ENCODE data around the gene SYMPK.

The SYMPK gene

DNA sequence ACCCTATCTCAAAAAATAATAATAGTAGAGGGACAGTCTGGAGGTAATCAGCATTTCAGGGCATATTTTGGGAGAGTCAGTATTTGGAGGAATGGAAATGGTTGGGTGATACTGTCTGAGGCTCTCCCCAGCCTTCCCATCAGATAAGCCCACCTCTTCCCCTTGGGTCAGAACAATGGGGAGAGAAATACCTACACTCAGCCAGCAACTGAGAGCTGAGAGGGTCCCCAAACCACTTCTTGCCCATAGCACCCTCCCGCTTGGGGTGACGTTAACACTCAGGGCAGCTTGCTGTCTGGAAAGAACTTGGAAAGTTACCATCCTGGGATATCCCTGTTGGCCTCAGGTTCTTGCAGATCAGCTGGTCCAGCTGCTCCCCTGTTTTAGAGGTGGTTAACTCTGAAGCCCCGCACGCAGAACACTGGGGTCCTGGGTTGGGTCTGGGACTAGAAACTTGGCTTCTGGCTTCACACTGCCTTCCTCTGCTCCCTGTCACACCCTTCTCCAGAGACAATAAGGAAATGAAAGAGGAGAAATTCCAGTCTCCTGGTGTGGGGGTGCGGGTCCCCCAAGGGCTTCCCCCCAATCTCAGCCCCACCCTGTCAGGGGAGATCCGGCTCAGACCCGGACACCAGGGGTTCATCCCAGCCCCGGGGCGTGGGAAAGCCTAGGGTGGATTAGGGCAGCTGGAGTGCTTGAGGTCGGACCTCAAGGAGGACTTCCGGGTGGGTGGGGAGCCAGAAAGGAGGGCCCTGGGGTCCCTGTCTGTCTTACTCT lies 3.6 kb upstream of the SYMPK start:
- no peak for DNase-seq

DNA sequence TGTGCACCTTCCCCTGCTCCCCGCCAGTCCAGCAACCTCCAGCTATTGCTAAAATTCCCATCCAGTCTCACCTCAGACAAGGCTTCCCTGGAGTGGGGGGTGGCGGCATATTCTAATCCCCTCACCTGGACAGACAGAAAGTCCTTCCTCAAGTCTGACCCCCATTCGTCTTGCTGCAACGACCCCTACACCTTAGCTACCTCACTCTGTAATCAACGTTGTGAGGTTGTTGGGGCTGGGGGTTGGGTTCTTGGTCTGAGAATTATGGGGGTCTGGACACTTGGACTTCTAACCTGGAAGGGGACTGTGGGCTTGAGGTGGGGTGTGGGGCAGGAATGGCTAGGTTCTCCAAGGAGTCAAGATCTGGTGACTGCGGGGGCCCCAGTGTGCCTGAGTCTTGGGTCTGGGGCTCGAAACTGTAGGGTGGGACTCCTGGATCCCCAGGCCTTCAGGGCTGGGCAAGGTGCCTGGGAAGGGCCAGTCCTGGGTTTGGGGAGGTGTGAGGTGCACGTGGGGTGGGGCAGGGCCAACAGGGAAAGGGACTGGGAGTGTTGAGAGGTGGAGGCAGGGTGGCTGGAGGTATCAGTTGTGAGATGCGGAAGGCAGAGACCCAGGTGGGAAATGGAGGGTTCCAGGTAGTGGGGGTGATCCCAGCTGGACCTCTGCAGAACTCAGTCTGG lies 2.5 kb upstream of the SYMPK start:
- no peak for DNase-seq

DNA sequence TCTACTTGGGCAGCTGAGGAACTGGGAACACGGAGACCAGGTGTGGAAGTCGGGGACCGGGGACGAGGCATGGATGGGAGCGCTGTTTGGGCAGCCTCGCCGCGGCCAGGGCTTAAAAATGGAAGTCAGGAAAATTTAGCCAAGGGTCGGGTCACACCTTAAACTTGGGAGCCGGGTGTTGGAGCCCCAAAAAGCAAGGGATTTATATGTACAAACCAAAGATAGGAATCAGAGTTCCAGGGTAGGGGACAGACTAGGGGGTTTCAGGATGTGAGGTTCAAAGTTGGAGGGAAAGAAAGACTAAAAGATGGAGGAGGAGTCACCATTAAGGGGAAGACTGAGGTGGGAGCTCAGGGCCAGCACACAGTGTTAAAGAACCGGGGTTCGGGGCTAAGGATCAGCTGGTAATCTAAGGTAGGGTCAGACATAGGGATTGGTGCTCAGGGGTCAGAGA lies 1.7 kb upstream of the SYMPK start:
- no peak for DNase-seq

GRCh38 chr19:45863840-45864628 lies 1.1 kb upstream of the SYMPK start, which contains the start of gene FOXA3:
Gene FOXA3 (plus strand): TSS chr19:45864326. CDS start chr19:45864457, 131 bp downstream.
- no peak for DNase-seq

- no peak for DNase-seq
These were observed 440 bp upstream of the SYMPK start for GRCh38 chr19:45863335-45863839.

- no peak for DNase-seq
These were observed 730 bp downstream of the SYMPK start for GRCh38 chr19:45862271-45862563.

- no peak for DNase-seq
These were observed 2.3 kb downstream of the SYMPK start for GRCh38 chr19:45860359-45861259.

DNA sequence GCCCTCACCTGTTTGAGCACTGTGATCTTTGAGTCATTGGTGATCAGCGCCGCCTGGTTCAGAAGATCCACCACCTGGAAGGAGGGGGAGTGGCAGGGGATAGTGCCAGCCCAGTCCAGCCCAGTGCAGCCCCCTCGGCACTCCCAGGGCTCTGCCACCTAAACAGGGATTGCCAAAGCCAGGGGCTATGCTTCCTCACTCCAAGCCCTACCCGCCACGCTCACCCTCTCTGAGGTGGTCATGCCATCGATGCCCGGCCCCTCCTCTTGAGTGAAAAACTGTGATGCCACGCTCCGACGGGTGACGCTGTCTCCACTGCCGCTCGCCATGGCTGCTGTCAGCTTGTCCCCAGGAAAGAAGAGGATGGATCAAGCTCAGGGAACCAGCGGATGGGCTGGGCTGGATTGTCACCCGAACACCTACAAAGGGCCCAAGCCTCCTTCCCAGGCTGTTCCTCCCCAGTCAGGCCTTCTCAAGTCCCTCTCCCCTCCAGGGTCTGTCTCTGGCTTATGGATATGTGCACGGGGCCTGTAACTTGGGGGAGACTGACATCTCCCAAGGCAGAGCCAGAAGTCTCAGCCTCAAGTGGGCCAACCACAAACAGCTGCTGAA lies 8.7 kb downstream of the SYMPK start:
- no peak for DNase-seq

GRCh38 chr19:45852983-45853382 lies 10.0 kb downstream of the SYMPK start:
- DNase-seq = no peak

DNA sequence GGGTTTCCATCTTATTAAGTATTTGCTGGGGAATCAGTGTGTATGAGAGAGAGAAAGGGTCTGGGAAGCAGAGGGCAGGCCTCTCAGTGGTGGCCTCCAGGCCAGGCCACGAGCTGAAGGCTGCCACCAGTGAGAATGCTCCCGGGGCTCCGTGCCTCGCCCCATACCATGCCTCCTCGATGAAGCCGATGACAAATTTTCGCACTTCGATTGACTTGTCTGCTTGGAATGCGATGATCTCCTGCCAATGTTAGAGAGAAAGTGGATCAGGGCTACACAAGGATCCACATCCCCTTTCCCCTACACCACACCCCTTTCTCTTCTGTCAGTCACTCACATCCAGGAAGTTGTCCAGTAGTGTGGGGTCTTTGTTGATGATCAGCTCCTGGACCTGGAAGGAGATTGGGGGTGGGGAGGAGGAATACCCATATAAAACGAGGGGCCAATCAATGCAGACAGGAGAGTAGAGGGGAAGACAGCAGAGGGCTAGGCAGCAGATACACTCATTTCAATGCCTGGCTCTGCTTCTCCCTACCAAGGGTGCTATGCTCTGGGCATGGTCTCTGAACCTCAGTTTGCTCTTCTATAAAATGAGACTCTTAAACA lies 10.7 kb downstream of the SYMPK start:
- DNase-seq = no peak

DNA sequence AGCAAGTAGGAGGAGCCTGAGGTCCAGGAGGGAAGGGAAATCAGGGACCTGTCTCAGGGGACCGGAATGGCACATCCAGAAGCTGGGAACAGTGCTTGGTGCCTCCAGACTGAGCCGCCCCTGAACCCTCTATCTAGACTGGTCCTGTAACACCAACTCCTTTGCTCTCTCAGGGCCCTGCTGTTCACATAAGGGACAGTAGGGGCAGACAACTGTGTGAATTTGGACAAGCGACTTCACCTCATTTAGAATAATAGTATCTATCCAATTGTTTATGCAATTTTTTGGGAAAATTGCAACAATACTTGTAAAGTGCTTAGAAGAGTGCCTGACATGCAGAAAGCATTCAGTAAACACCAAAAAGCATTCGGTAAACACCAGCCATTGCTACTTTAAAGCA lies 14.0 kb downstream of the SYMPK start:
- DNase-seq = no peak

- DNase-seq = no peak
These were observed 15.3 kb downstream of the SYMPK start for GRCh38 chr19:45847663-45848062.

- no peak for DNase-seq
These were observed 20.7 kb downstream of the SYMPK start for GRCh38 chr19:45842198-45842597.

GRCh38 chr19:45834970-45835369 lies 28.0 kb downstream of the SYMPK start:
- DNase-seq = no peak

DNA sequence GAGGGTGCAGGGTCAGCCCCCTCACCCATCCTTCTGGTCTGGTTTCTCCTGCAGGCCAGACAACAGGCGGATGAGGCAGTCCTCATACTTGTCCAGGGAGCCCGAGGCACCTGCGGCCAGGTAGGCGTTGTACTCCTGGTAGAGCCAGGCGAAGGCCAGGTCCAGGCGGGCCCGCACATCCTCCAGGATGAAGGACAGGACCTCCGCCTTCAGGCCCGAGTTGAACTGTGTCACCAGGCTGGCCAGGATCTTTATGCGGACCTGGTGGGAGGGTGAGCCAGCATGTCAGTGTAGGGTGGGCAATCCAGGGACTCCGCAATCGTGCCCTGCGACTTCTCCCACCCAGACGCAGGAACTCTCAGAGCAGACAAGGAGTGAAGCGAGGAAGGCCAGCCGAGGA lies 34.0 kb downstream of the SYMPK start:
- no peak for DNase-seq

GRCh38 chr19:45828523-45828922 lies 34.4 kb downstream of the SYMPK start:
- no peak for DNase-seq

DNA sequence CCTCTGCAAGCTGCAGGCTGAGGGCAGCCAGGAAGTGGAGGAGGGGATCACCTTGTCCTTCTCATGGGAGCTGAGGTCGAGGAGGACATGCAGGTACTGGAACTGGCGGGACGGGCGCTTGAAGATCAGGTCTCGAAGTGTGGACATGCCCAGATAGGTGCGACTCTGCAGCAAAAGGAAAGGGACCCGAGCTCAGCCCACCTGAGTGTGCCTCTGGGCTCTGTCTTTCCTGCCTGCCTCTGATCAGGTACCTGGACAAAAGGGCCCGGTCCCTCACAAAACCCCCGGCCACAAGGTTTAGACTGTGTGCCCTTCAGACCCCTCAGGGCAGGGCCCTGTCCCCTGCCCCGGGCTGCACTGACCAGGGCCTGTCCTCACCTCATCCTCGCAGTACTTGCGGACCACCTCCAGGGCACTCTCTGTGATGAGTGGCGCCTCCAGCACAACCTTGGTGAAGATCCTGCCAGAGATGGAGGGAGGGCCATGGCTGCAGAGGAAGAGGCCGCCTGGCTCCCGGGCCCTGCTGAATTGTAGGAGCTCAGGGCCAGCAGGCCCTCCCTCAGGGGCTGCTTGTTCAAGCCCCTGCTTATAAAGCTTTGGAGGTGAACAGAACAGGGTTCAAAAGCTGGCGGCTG lies 35.4 kb downstream of the SYMPK start:
- no peak for DNase-seq

DNA sequence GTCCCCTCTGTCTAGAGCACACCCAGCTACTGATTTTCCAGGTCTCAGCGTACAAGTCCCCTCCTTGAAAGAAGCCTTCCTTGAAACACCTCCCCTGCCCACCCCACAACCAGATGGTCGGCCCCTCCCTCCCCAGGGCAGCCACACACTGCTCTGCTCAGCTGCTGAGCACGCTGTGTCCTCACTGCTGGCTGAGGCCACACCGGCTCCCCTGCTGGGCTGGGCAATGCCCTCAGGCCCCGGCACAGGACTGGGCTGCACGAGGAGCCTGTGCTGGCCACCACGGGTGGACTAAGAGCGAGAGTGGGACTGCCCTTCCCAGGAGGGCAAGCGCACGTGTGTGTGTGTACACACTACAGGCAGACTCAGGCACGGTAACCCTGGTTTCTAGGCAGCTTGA lies 36.0 kb downstream of the SYMPK start:
- DNase-seq = no peak

- no peak for DNase-seq
These were observed 36.7 kb downstream of the SYMPK start for GRCh38 chr19:45825917-45826893.

DNA sequence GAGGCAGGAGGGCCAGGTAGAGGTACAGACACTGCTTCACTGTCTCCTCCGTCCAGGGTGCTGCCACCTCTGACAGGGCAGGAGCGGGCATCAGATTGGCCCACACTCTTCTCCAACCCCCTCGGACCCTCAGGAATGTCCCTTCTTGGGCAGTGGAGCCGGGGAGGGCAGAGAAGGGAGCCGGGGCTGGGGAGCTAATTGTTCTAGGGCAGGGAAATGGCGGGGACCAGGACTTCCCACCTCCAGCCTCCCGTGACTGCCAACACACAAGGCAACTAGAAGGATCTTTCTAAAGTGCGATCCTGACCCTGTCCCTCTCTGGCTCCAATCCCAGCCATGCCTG lies 37.7 kb downstream of the SYMPK start:
- no peak for DNase-seq
